Ishikawa (cell line): ENCODE data around the gene DENND2C.

ENCODE experiments used
- CEBPB ChIP-seq: IDR thresholded peaks from 2 replicates; pipeline ENCODE4 v1.6.1; 2012
- CREB1 ChIP-seq: IDR thresholded peaks from 2 replicates; pipeline ENCODE4 v1.6.1; 2012; ENCODE audit warnings: low read depth
- EGR1 ChIP-seq: IDR thresholded peaks from 2 replicates; pipeline ENCODE4 v1.6.1; 2012
- EP300 ChIP-seq: IDR thresholded peaks from 2 replicates; pipeline ENCODE4 v1.6.1; 2012; ENCODE audit warnings: borderline replicate concordance
- FOXM1 ChIP-seq: IDR thresholded peaks from 2 replicates; pipeline ENCODE4 v1.6.1; 2012; ENCODE audit warnings: low read depth, borderline replicate concordance
- NFIC ChIP-seq: IDR thresholded peaks from 2 replicates; pipeline ENCODE4 v1.6.1; 2012
- RAD21 ChIP-seq: IDR thresholded peaks from 2 replicates; pipeline ENCODE4 v1.6.1; 2012; ENCODE audit warnings: low read depth
- TAF1 ChIP-seq: IDR thresholded peaks from 2 replicates; pipeline ENCODE4 v1.6.1; 2012; ENCODE audit warnings: low read depth, mild to moderate bottlenecking
- TCF12 ChIP-seq: IDR thresholded peaks from 2 replicates; pipeline ENCODE4 v1.6.1; 2012; ENCODE audit warnings: low read depth
- TEAD4 ChIP-seq: IDR thresholded peaks from 2 replicates; pipeline ENCODE4 v1.6.1; 2012
- YY1 ChIP-seq: IDR thresholded peaks from 2 replicates; pipeline ENCODE4 v1.6.1; 2012; ENCODE audit warnings: low read depth
- ZBTB7A ChIP-seq: IDR thresholded peaks from 2 replicates; pipeline ENCODE4 v1.6.1; 2012; ENCODE audit warnings: low read depth
- TF ChIP-seq, protein P1 (sequence below): IDR thresholded peaks from 2 replicates; pipeline ENCODE4 v1.6.1; 2012; ENCODE audit warnings: low read depth, mild to moderate bottlenecking
- TF ChIP-seq, protein P2 (sequence below): IDR thresholded peaks from 2 replicates; pipeline ENCODE4 v1.6.1; 2012
- TF ChIP-seq, protein P3 (sequence below): IDR thresholded peaks from 2 replicates; pipeline ENCODE4 v1.6.1; 2012

The DENND2C gene

DNA sequence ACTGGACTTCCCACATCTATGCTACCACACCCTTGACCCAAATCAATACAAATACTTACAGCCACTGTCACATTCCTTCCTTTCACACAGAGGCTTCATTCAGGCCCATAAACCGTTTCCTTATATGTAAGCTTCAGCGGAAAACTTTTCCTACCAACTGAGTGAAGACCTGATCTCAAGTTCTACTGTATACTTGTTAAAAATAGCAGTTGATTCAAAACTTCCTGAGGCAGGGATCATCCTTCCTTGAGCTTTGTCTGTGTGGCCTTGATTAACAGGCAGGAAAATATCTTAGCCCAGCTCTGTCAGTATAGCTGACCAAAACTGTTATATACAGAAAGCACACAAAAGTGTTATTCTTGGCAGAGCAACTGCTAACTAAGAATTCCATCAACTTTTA is 42.7 kb downstream of the DENND2C start:
- TF ChIP-seq TAF1 (no peak), CEBPB (no peak)

DNA sequence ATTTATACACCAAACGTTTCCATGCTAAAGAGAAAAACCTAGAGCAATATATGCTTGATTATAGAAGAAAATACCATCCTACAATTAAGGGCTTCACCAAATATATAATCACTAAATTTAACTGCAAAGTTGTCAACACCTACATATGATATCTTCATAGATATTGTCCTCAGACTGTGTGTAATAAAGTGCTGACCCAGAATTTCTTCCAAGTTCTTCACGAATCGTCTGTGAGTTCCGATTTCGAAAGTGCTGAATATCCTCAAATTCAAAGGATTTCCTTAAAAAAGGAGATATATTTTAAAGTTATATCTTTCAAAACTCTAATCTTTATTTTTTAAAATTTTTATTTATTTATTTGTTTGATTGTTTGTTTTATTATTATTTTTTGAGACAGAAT is 46.5 kb downstream of the DENND2C start:
- TF ChIP-seq EGR1 (no peak), TCF12 (no peak), ZBTB7A (no peak), FOXM1 (no peak), CREB1 (no peak), RAD21 (no peak), NFIC (no peak), CEBPB (no peak), TAF1 (no peak), YY1 (no peak), TEAD4 (no peak), EP300 (no peak)
- TF ChIP-seq, protein P1, sequence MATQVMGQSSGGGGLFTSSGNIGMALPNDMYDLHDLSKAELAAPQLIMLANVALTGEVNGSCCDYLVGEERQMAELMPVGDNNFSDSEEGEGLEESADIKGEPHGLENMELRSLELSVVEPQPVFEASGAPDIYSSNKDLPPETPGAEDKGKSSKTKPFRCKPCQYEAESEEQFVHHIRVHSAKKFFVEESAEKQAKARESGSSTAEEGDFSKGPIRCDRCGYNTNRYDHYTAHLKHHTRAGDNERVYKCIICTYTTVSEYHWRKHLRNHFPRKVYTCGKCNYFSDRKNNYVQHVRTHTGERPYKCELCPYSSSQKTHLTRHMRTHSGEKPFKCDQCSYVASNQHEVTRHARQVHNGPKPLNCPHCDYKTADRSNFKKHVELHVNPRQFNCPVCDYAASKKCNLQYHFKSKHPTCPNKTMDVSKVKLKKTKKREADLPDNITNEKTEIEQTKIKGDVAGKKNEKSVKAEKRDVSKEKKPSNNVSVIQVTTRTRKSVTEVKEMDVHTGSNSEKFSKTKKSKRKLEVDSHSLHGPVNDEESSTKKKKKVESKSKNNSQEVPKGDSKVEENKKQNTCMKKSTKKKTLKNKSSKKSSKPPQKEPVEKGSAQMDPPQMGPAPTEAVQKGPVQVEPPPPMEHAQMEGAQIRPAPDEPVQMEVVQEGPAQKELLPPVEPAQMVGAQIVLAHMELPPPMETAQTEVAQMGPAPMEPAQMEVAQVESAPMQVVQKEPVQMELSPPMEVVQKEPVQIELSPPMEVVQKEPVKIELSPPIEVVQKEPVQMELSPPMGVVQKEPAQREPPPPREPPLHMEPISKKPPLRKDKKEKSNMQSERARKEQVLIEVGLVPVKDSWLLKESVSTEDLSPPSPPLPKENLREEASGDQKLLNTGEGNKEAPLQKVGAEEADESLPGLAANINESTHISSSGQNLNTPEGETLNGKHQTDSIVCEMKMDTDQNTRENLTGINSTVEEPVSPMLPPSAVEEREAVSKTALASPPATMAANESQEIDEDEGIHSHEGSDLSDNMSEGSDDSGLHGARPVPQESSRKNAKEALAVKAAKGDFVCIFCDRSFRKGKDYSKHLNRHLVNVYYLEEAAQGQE = no peak
- TF ChIP-seq, protein P2, sequence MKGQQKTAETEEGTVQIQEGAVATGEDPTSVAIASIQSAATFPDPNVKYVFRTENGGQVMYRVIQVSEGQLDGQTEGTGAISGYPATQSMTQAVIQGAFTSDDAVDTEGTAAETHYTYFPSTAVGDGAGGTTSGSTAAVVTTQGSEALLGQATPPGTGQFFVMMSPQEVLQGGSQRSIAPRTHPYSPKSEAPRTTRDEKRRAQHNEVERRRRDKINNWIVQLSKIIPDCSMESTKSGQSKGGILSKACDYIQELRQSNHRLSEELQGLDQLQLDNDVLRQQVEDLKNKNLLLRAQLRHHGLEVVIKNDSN = no peak
- TF ChIP-seq, protein P3, sequence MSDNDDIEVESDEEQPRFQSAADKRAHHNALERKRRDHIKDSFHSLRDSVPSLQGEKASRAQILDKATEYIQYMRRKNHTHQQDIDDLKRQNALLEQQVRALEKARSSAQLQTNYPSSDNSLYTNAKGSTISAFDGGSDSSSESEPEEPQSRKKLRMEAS = no peak

DNA sequence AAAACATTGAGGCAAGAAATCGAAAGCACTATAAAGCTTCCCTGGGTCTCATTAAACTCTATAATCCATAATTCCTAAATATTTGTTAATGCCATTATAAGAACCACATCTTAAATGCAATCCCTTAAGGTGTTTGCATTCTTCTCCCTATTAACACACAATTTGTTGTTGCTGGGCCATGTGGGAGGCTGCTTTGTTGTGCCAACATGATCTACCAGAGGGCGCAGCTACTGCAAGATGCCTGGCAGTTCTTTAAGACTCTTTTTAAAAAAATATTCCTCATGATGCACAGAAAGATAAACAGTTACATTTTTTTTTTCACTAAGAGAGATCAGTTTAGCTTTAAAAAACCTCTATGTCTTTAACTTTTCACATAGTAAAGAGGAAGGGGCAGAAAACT is 49.4 kb downstream of the DENND2C start:
- no peak for TF ChIP-seq CEBPB
- no peak for TF ChIP-seq CREB1
- TF ChIP-seq TEAD4 = no peak
- no peak for TF ChIP-seq TCF12
- TF ChIP-seq, protein P1 = no peak
- no peak for TF ChIP-seq EP300
- no peak for TF ChIP-seq NFIC
- TF ChIP-seq, protein P2 = no peak
- TF ChIP-seq, protein P3 = no peak
- no peak for TF ChIP-seq RAD21

DNA sequence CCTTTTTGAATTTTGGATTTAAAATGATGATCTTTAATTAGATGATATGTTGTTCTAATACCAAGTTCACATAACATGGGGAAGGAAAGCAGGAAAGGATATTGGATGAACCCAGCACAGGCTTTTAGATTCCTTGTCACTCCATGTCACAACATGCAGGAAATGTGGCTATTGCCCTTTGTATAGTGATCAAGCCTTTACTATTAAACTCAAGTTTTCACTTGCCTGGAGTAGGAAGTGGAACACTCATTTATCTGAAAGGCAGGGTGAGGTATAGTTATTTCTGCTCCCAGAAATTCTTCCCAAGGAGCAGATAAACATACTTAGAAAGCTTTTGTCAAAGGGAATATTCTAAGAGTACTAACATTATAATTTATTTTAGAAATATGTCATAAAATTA is 51.2 kb downstream of the DENND2C start:
- no peak for TF ChIP-seq NFIC
- no peak for TF ChIP-seq RAD21
- no peak for TF ChIP-seq TAF1
- no peak for TF ChIP-seq CEBPB
- TF ChIP-seq CREB1 = no peak
- TF ChIP-seq, protein P2 = no peak
- no peak for TF ChIP-seq EGR1
- TF ChIP-seq EP300 = no peak
- TF ChIP-seq, protein P3 = no peak
- TF ChIP-seq TEAD4 = no peak
- no peak for TF ChIP-seq ZBTB7A
- TF ChIP-seq YY1 = no peak
- TF ChIP-seq, protein P1 = no peak
- TF ChIP-seq TCF12 = no peak
- TF ChIP-seq FOXM1 = no peak
